Upper lobe of left lung (tissue), 6 donors: ENCODE measurements around the gene LRCOL1. TPM values are rescaled to one million over a fixed set of nuclear protein-coding genes. Genes with fewer than 3 reads are reported as not detected.

Experiments
- ATAC-seq, 2 donors: fragments of 200-7000 bp; cut with Tn5 transposase; one replicate each; pipeline ENCODE4 v1.9.1; 2022; ENCODE audit warnings: mild to moderate bottlenecking in 2 of 2, moderate library complexity in 2 of 2; ENCODE audit not compliant: low FRiP score in 2 of 2
- DNase-seq, 2 donors: peaks; one replicate each; pipeline ENCODE4 v3.0.0-alpha.2; 2019 to 2020
- H3K27ac ChIP-seq, 4 donors: fragments of 200-600 bp; sonication (generic); one replicate each; pipeline ENCODE4 v1.5.1; 2016 to 2019
- H3K27me3 ChIP-seq, 4 donors: fragments of 200-600 bp; sonication (generic); one replicate each; pipeline ENCODE4 v1.5.1; 2017 to 2019
- H3K36me3 ChIP-seq, 4 donors: fragments of 200-600 bp; sonication (generic); one replicate each; pipeline ENCODE4 v1.5.1; 2016 to 2019
- H3K4me1 ChIP-seq, 4 donors: fragments of 200-600 bp; sonication (generic); one replicate each; pipeline ENCODE4 v1.5.1; 2018 to 2019
- H3K4me3 ChIP-seq, 4 donors: fragments of 200-600 bp; sonication (generic); one replicate each; pipeline ENCODE4 v1.5.1; 2017 to 2019; ENCODE audit warnings: mild to moderate bottlenecking in 2 of 4, moderate library complexity in 1 of 4
- H3K9me3 ChIP-seq, 4 donors: fragments of 200-600 bp; sonication (generic); one replicate each; pipeline ENCODE4 v1.5.1; 2018 to 2019
- CTCF ChIP-seq, 6 experiments: fragments of 450-650 bp in 4 of 6; fragments of 200-600 bp in 2 of 6; sonication (generic) in 2 of 6; IDR thresholded peaks; one replicate each; pipeline ENCODE4 v1.5.1; 2016 to 2019; ENCODE audit warnings: antibody characterized with exemption in 6 of 6
- EP300 ChIP-seq, 4 donors: sonication (generic); formaldehyde crosslinking; IDR thresholded peaks; one replicate each; pipeline ENCODE4 v1.5.1; 2017; ENCODE audit warnings: antibody characterized with exemption in 4 of 4, control low read depth in 2 of 4
- POLR2A ChIP-seq, 4 donors: fragments of 450-650 bp; IDR thresholded peaks; one replicate each; pipeline ENCODE4 v1.5.1; 2016 to 2017; ENCODE audit warnings: antibody characterized with exemption in 4 of 4, mild to moderate bottlenecking in 2 of 4
- POLR2AphosphoS5 ChIP-seq, 2 donors: sonication (generic); formaldehyde crosslinking; IDR thresholded peaks; one replicate each; pipeline ENCODE4 v1.5.1; 2017; ENCODE audit warnings: antibody characterized with exemption in 2 of 2
- WGBS, 2 donors: methylation state at CpG; one replicate each; pipeline ENCODE4 v1.1.5; 2017 to 2018; 5-methylcytosine and 5-hydroxymethylcytosine counted together
- total RNA-seq, 6 donors: library from RNA; depleted of rRNA in 4 of 6; stranded (reverse); fragments of >200 nt in 4 of 6; gene quantifications; one replicate each; pipeline versions ENCODE4 v1.1.0 to v1.2.1, GENCODE V29; 2016 to 2021
- donor health status: DM: no; HTN: no; CAD: no; lungs with moderate emphysema.
- donor health status: DM: no; HTN: yes; CAD: no; lungs with severe emphysema.

LRCOL1 gene
- total RNA-seq, 6 donors from 2014 or later: 0.92 to 3.7 TPM; not detected in 4

DNA sequence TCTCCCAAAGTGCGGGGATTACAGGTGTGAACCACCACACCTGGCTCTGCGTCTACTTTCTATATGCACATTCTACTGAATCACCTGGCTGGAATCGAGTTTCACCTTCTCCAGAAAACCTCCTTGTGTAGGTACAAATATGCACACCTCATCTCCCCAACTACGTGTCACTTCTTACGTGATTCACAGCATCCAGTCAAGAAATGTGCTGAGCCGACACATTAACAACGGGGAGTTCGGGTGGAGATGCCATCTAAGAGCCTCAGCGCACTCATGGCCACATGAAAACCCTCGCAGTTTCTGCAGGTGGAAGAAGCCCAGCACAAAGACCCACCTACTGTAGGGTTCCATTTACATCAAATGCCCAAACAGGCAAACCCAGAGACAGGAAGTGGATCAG lies 37.5 kb upstream of the LRCOL1 start:
- Histone ChIP-seq H3K27me3 (no peaks in the 10 kb centered on the region), H3K36me3 (peaks cover 0 to 58% (median 47%) of the 10 kb centered on the region in 4 donors), H3K4me3 (no peak overlapping the region), H3K9me3 (no peaks in the 10 kb centered on the region), H3K27ac (no peak overlapping the region), H3K4me1 (no peaks in the 10 kb centered on the region)
- no peak for DNase-seq
- no peak for ATAC-seq
- WGBS, 2 donors: 95% methylated on average over 10 of the region's 10 CpGs
- TF ChIP-seq EP300 (IDR thresholded peaks at IDR 0.05) (no peak), POLR2A (IDR thresholded peaks at IDR 0.05) (no peak), POLR2AphosphoS5 (IDR thresholded peaks at IDR 0.05) (no peak), CTCF (IDR thresholded peaks at IDR 0.05) (no peak)

GRCh38 chr12:132646850-132647249 lies 36.5 kb upstream of the LRCOL1 start:
- Histone ChIP-seq H3K9me3 (no peaks in the 10 kb centered on the region), H3K36me3 (peaks cover 0 to 62% (median 56%) of the 10 kb centered on the region in 4 donors), H3K27ac (no peak overlapping the region), H3K4me3 (no peak overlapping the region), H3K27me3 (no peaks in the 10 kb centered on the region), H3K4me1 (no peaks in the 10 kb centered on the region)
- WGBS, 2 donors: 89% methylated on average over 7 of the region's 7 CpGs
- ATAC-seq: no peak
- DNase-seq: no peak
- no peak for TF ChIP-seq POLR2AphosphoS5 (IDR thresholded peaks at IDR 0.05)
- TF ChIP-seq CTCF (IDR thresholded peaks at IDR 0.05): no peak
- no peak for TF ChIP-seq POLR2A (IDR thresholded peaks at IDR 0.05)
- no peak for TF ChIP-seq EP300 (IDR thresholded peaks at IDR 0.05)

GRCh38 chr12:132642846-132643835 lies 32.8 kb upstream of the LRCOL1 start:
- Histone ChIP-seq H3K27ac (no peak overlapping the region), H3K9me3 (no peaks in the 10 kb centered on the region), H3K4me3 (no peak overlapping the region), H3K4me1 (no peaks in the 10 kb centered on the region), H3K27me3 (no peaks in the 10 kb centered on the region), H3K36me3 (peaks cover 0 to 72% (median 47%) of the 10 kb centered on the region in 4 donors)
- no peak for DNase-seq
- 96 to 98% methylated on average over 19 to 21 of the region's 30 CpGs for WGBS, 2 donors
- ATAC-seq: no peak
- TF ChIP-seq POLR2A (IDR thresholded peaks at IDR 0.05): no peak
- no peak for TF ChIP-seq EP300 (IDR thresholded peaks at IDR 0.05)
- TF ChIP-seq CTCF (IDR thresholded peaks at IDR 0.05): no peak
- TF ChIP-seq POLR2AphosphoS5 (IDR thresholded peaks at IDR 0.05): no peak

- Histone ChIP-seq H3K4me1 (no peaks in the 10 kb centered on the region), H3K36me3 (peaks cover 0 to 72% (median 50%) of the 10 kb centered on the region in 4 donors), H3K27me3 (no peaks in the 10 kb centered on the region), H3K27ac (no peak overlapping the region), H3K9me3 (no peaks in the 10 kb centered on the region), H3K4me3 (no peak overlapping the region)
- peak in 1 of 2 donors; percentile 55 for DNase-seq
- 91 to 98% methylated on average over 15 to 28 of the region's 28 CpGs for WGBS, 2 donors
- no peak for ATAC-seq
- TF ChIP-seq POLR2AphosphoS5 (IDR thresholded peaks at IDR 0.05) (no peak), CTCF (IDR thresholded peaks at IDR 0.05) (no peak), EP300 (IDR thresholded peaks at IDR 0.05) (no peak), POLR2A (IDR thresholded peaks at IDR 0.05) (no peak)
These were observed 31.6 kb upstream of the LRCOL1 start for GRCh38 chr12:132641811-132642650.
